ENCODE results near the gene FAM13A. TPM values are rescaled to one million over a fixed set of nuclear protein-coding genes. Genes with fewer than 3 reads are reported as not detected.

Gene FAM13A
- total and polyA plus RNA-seq, 2 of the 13 experiments (the other 11 are each of a cell fraction or from before 2014, with no cell fraction given): 1.2 to 36.2 TPM

GRCh38 chr4:88757067-88757466 is 299.9 kb downstream of the FAM13A start:
- peaks cover under 1 to 6% of the 10 kb centered on the region in 2 experiments; a peak in 4 of 5 replicates for H3K36me3 ChIP-seq (replicated peaks in 1 of 2; ENCODE audit: control insufficient read depth in 1 of 2, insufficient read depth in 2 of 2, low read length in 2 of 2)
- in situ Hi-C loops (cut with HindIII; ENCODE audit: extremely low pct_ligation_motif_present, low pct_unique_long_range_greater_than_20kb): loop anchor here (5.0 kb wide), 1 partner anchor 50 kb away; no protein-coding TSS in a partner anchor
- no peak overlapping the region for H3K9ac ChIP-seq (ENCODE audit: insufficient read depth, low read depth, low read length)
- intact Hi-C loops (cut with micrococcal nuclease; ENCODE audit: unreplicated experiment): no loop called here
- ATAC-seq: no peak
- TF ChIP-seq FOXJ3 (CRISPR knock-in tag; IDR thresholded peaks at IDR 0.05; ENCODE audit: borderline replicate concordance) (no peak), TGIF2 (CRISPR knock-in tag; IDR thresholded peaks at IDR 0.05) (no peak), MYNN (CRISPR knock-in tag; IDR thresholded peaks at IDR 0.05; ENCODE audit: low read depth) (no peak), CERS6 (CRISPR knock-in tag; IDR thresholded peaks at IDR 0.05) (no peak)
- H4K20me1 ChIP-seq (ENCODE audit: insufficient read depth, low read length): no peaks in the 10 kb centered on the region
- H3K4me2 ChIP-seq (ENCODE audit: low read depth, low read length): 0 out of 2 replicates have a peak overlapping the region, but pooled peaks have one; percentile 64
- POLR2A ChIA-PET: interaction anchor here (1.2 kb wide), 1 partner anchor 53 kb away, joined by 3 read pairs; no protein-coding TSS in a partner anchor
- H3K4me3 ChIP-seq (replicated peaks in 1 of 3; ENCODE audit: insufficient read depth in 1 of 3, low read depth in 2 of 3, low read length in 3 of 3): peak overlapping the region in 1 of 3 experiments; percentile 14; a peak in 1 of 6 replicates
- no peak overlapping the region for H2AFZ ChIP-seq (ENCODE audit: low read length)
- no TSS peak for BruUV-seq (replicated peaks)
- H3K9me3 ChIP-seq (ENCODE audit: low read length): no peaks in the 10 kb centered on the region
- FAIRE-seq: no peak
- no peaks in the 10 kb centered on the region for H3K79me2 ChIP-seq (ENCODE audit: insufficient read depth, low read length)
- DNase-seq (ENCODE audit: low spot score): no peak
- no peaks in the 10 kb centered on the region for H3K27me3 ChIP-seq (ENCODE audit: control insufficient read depth in 1 of 2, insufficient read depth in 2 of 2, low read length in 2 of 2)
- H3K27ac ChIP-seq (ENCODE audit: extremely low read length, insufficient read depth, low read length): no peak overlapping the region
- H3K4me1 ChIP-seq (ENCODE audit: insufficient read depth, low read length): peaks cover 100% of the 10 kb centered on the region
- CTCF ChIA-PET (ENCODE audit: low intra/inter-chr PET ratio, low total read pairs): no interaction called here

GRCh38 chr4:88756149-88756548 is 300.8 kb downstream of the FAM13A start:
- ATAC-seq (no peak), FAIRE-seq (no peak), DNase-seq (ENCODE audit: low spot score) (no peak)
- intact Hi-C loops (cut with micrococcal nuclease; ENCODE audit: unreplicated experiment): no loop called here
- BruUV-seq (replicated peaks): no TSS peak
- H3K27me3 ChIP-seq (ENCODE audit: control insufficient read depth in 1 of 2, insufficient read depth in 2 of 2, low read length in 2 of 2): no peaks in the 10 kb centered on the region
- WGBS (ENCODE audit: low lambda C conversion rate): 97% methylated on average over 5 of the region's 5 CpGs
- no peaks in the 10 kb centered on the region for H3K79me2 ChIP-seq (ENCODE audit: insufficient read depth, low read length)
- H3K9ac ChIP-seq (ENCODE audit: insufficient read depth, low read depth, low read length): no peak overlapping the region
- peaks cover 2 to 10% of the 10 kb centered on the region in 2 experiments; a peak in 4 of 5 replicates for H3K36me3 ChIP-seq (replicated peaks in 1 of 2; ENCODE audit: control insufficient read depth in 1 of 2, insufficient read depth in 2 of 2, low read length in 2 of 2)
- no peak overlapping the region for H3K27ac ChIP-seq (ENCODE audit: extremely low read length, insufficient read depth, low read length)
- TF ChIP-seq MYC (CRISPR knock-in tag; IDR thresholded peaks at IDR 0.05; ENCODE audit: borderline replicate concordance) (no peak), CEBPB (IDR thresholded peaks at IDR 0.05; ENCODE audit: borderline replicate concordance, low read depth, low read length) (0 out of 2 replicates have a peak, but pooled peaks have one; percentile 5)
- peak overlapping the region; percentile 34; the same call in 1 of the 2 replicates for H3K4me2 ChIP-seq (ENCODE audit: low read depth, low read length)
- H3K4me1 ChIP-seq (ENCODE audit: insufficient read depth, low read length): peaks cover 94% of the 10 kb centered on the region
- no peaks in the 10 kb centered on the region for H4K20me1 ChIP-seq (ENCODE audit: insufficient read depth, low read length)
- CTCF ChIA-PET (ENCODE audit: low intra/inter-chr PET ratio, low total read pairs): no interaction called here
- no peak overlapping the region for H2AFZ ChIP-seq (ENCODE audit: low read length)
- in situ Hi-C loops (cut with HindIII; ENCODE audit: extremely low pct_ligation_motif_present, low pct_unique_long_range_greater_than_20kb): loop anchor here (5.0 kb wide), 1 partner anchor 51 kb away; no protein-coding TSS in a partner anchor
- H3K9me3 ChIP-seq (ENCODE audit: low read length): no peaks in the 10 kb centered on the region
- POLR2A ChIA-PET: no interaction called here
- H3K4me3 ChIP-seq (replicated peaks in 1 of 3; ENCODE audit: insufficient read depth in 1 of 3, low read depth in 2 of 3, low read length in 3 of 3): no peak overlapping the region
